Neuron (in vitro differentiated cells): Measurements from ENCODE around the gene C1GALT1C1L.
"Not testable (repeated sequence)": the region's sequence is repeated elsewhere in the genome, so short reads cannot be mapped to it uniquely, and the experiment has no call there.

Experiments
- H2AFZ ChIP-seq: one replicate; pipeline ENCODE4 v1.6.1; 2013; ENCODE audit warnings: low read depth, mild to moderate bottlenecking, inconsistent platforms, low read length, moderate library complexity
- H3K27me3 ChIP-seq: one replicate; pipeline ENCODE4 v1.6.1; 2013; ENCODE audit warnings: low read length; ENCODE audit not compliant: insufficient read depth
- H3K36me3 ChIP-seq: one replicate; pipeline ENCODE4 v1.6.1; 2013; ENCODE audit warnings: low read length; ENCODE audit not compliant: insufficient read depth
- H3K4me1 ChIP-seq: one replicate; pipeline ENCODE4 v1.6.1; 2013; ENCODE audit warnings: low read length; ENCODE audit not compliant: insufficient read depth
- H3K4me3 ChIP-seq: 2 replicates; pipeline ENCODE4 v1.5.1; 2013; ENCODE audit warnings: mild to moderate bottlenecking, low read length, moderate library complexity
- H3K9me3 ChIP-seq: one replicate; pipeline ENCODE4 v1.6.1; 2013; ENCODE audit warnings: low read length

Gene C1GALT1C1L

DNA sequence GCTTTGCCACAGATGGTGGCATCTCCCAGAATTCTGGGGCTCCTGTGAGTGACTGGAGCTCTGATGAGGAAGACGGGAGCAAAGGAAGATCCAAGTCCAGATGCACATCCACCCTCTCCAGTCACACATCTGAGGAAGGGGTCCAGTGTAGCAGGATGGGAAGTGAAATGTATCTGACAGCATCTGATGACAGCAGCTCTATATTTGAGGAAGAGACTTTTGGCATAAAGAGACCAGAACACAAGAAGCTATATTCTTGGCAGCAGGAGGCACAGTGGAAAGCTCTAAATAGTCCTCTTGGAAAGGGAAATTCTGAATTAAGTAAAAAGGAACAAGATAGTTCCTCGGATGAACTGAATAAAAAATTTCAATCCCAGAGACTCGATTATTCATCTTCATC, 23.5 kb upstream of the C1GALT1C1L start:
- no peaks in the 10 kb centered on the region for H3K27me3 ChIP-seq

DNA sequence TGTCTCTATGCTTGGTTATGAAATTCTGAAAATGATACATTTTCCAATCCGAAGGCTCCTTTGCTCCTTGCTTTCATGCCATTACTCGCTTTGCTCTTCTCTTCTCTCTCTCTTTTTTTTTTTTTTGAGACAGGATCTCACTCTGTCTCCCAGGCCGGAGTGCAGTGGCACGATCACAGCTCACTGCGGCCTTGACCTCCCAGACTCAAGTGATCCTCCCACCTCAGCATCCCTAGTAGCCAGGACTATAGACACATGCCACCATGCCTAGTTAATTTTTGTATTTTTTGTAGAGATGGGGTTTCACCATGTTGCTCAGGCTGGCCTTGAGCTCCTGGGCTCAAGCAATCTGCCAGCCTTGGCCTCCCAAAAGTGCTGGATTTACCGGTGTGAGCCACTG, 21.9 kb upstream of the C1GALT1C1L start:
- H3K9me3 ChIP-seq, H3K27me3 ChIP-seq, H2AFZ ChIP-seq, H3K4me3 ChIP-seq, H3K36me3 ChIP-seq, H3K4me1 ChIP-seq: not testable (repeated sequence)

More for the DNA sequence above, 23.5 kb upstream of the C1GALT1C1L start:
- no peak overlapping the region for H3K4me3 ChIP-seq
- H3K9me3 ChIP-seq: no peaks in the 10 kb centered on the region
- no peak overlapping the region for H2AFZ ChIP-seq
- no peaks in the 10 kb centered on the region for H3K4me1 ChIP-seq
- H3K36me3 ChIP-seq: no peaks in the 10 kb centered on the region

DNA sequence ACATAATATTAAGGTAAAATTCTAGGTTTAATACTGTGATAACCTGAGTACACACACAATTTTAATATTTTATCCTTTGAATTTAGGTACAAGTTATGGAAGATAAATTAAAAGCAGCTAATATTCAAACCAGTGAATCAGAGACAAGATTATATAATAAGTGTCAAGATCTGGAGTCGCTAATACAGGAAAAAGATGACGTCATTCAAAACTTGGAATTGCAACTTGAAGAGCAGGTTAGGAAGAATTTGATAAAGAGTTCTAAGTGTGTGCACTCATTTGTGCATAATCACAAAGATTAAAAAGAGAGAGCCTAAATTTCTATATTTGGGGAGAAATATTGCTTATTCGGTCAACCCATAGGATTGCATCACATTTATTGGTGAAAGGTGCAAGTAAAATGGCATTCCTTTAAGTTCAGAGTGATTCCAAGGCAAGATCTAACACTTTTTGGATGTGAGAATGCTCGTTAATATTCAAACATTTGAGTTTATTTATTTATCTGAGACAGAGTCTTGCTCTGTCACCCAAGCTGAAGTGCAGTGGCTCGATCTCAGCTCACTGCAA, 16.3 kb upstream of the C1GALT1C1L start:
- Histone ChIP-seq H3K36me3 (no peaks in the 10 kb centered on the region), H3K4me3 (no peak overlapping the region), H3K4me1 (no peaks in the 10 kb centered on the region), H3K9me3 (no peaks in the 10 kb centered on the region), H3K27me3 (no peaks in the 10 kb centered on the region), H2AFZ (no peak overlapping the region)

DNA sequence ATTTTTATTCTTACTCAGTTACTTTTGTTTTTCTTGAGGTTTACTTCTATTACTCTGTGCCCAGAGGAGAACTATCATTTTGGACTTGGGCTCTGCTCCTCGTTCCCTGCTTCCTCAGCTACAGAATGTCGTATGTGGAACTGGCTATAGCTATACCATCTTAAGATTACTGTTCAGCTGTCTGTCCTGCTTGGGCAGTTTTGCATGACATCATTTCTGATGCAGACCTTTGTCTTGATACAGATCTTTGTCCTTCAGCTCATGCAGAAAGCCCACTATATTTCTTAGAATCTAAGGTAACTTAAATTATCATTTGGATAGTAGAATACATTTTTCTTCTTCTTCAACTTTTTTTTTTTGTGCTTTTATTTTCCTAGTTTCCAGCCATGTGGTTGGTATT, 13.8 kb upstream of the C1GALT1C1L start:
- Histone ChIP-seq H2AFZ (no peak overlapping the region), H3K36me3 (no peaks in the 10 kb centered on the region), H3K4me1 (no peaks in the 10 kb centered on the region), H3K9me3 (no peaks in the 10 kb centered on the region), H3K27me3 (no peaks in the 10 kb centered on the region), H3K4me3 (no peak overlapping the region)

GRCh38 chr2:43685357-43685756, 9.1 kb upstream of the C1GALT1C1L start:
- no peaks in the 10 kb centered on the region for H3K27me3 ChIP-seq
- H2AFZ ChIP-seq: no peak overlapping the region
- H3K9me3 ChIP-seq: no peaks in the 10 kb centered on the region
- H3K4me1 ChIP-seq: no peaks in the 10 kb centered on the region
- no peak overlapping the region for H3K4me3 ChIP-seq
- no peaks in the 10 kb centered on the region for H3K36me3 ChIP-seq

- not testable (repeated sequence) for H3K9me3 ChIP-seq, H3K27me3 ChIP-seq, H3K4me1 ChIP-seq, H3K36me3 ChIP-seq, H2AFZ ChIP-seq, H3K4me3 ChIP-seq
These were observed 1.6 kb upstream of the C1GALT1C1L start for GRCh38 chr2:43677783-43678182.

DNA sequence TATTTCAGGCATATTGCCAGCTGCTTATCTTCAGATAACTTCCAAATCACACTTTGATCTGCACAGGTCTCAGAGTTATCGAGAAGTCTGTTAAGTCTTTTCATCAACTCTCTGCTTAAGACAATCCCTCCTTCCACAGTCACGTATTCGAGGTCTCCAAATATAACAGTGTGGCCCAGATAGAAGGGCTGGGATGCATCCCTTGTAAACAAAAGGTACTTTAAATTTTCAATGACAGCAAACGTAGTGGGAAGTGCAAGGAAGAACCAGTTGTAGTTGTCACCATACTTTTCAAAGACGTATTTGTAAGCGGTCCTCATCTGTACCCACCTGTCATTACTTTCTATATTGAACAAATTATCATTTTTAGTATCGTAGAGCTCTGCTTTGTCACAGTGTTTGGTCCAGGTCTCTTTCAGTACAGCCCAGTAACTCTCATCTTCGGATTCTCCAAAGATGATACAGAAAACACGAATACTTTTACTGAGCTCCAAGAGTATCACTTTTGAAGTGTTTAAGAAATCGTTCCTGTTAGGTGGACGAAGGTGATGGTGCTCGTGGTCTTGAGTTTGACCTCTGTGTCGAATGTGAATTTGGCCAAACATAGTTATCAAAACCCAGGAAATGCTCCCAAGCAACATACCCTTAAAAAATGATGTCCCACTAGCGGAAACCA, 445 bp downstream of the C1GALT1C1L start:
- Histone ChIP-seq H3K4me3 (no peak overlapping the region), H3K36me3 (no peaks in the 10 kb centered on the region), H3K27me3 (no peaks in the 10 kb centered on the region), H2AFZ (no peak overlapping the region), H3K4me1 (no peaks in the 10 kb centered on the region), H3K9me3 (no peaks in the 10 kb centered on the region)

GRCh38 chr2:43657241-43657640, 19.0 kb downstream of the C1GALT1C1L start:
- H3K27me3 ChIP-seq: no peaks in the 10 kb centered on the region
- no peaks in the 10 kb centered on the region for H3K36me3 ChIP-seq
- no peaks in the 10 kb centered on the region for H3K9me3 ChIP-seq
- no peak overlapping the region for H2AFZ ChIP-seq
- H3K4me1 ChIP-seq: no peaks in the 10 kb centered on the region
- no peak overlapping the region for H3K4me3 ChIP-seq

DNA sequence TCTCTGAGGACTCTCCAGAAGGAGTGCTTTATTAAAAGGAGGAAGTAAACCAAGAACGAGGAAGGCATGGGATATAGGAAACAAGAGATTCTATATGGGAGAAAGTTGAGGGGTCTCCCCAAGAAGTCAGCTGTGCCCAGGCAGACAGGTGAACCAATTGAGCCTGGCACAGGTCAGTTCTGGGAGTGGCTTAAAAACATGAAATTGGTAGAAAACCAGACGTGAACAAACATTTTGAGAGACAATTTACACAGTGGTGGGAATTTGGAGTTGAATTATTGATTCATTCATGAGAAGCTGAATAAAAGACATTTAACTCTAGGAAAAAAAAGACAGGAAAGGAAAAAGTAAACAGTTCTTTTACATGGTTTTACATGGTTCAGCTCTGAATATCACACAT, 22.7 kb downstream of the C1GALT1C1L start:
- no peaks in the 10 kb centered on the region for H3K4me1 ChIP-seq
- no peaks in the 10 kb centered on the region for H3K9me3 ChIP-seq
- H2AFZ ChIP-seq: no peak overlapping the region
- H3K36me3 ChIP-seq: no peaks in the 10 kb centered on the region
- no peak overlapping the region for H3K4me3 ChIP-seq
- no peaks in the 10 kb centered on the region for H3K27me3 ChIP-seq

DNA sequence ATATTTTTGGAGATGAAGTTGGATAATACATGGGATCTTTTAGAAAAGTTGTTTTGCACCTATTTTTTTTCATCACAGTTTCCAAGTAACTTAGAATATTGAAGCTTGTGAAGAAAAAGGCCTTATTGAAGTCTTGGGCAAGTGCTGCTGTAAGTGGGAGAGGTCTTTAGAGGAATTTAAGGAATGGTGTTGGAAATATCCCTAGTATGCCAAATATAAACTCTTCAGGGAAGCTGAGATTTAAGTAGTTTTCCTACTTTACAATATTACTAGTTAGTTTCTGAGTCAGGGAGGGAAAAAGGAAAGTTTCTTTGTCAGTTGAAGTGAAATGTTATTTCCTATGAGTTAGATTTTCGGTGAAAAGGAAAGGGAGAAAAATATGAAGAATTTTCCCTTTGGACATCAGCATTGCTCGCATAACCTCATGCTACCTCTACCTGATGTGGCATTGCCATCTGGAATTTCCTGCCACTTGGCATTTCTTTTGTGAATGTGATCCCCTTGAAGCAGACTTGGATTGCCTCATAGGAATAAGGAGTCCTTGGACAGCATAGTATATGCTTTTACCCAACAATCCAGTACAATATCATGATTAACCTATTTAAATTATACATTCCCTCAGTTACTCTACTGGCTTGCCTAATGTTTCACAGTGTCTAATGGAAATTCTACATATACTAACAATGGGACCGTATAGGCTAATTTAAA, 27.1 kb downstream of the C1GALT1C1L start:
- Histone ChIP-seq H3K9me3 (no peaks in the 10 kb centered on the region), H3K36me3 (no peaks in the 10 kb centered on the region), H3K4me1 (no peaks in the 10 kb centered on the region), H3K27me3 (no peaks in the 10 kb centered on the region), H3K4me3 (no peak overlapping the region), H2AFZ (no peak overlapping the region)

GRCh38 chr2:43643680-43644079, 32.5 kb downstream of the C1GALT1C1L start:
- Histone ChIP-seq H3K27me3 (no peaks in the 10 kb centered on the region), H3K4me3 (no peak overlapping the region), H3K9me3 (peaks cover 2% of the 10 kb centered on the region), H3K4me1 (no peaks in the 10 kb centered on the region), H3K36me3 (no peaks in the 10 kb centered on the region), H2AFZ (no peak overlapping the region)

GRCh38 chr2:43642363-43642762, 33.9 kb downstream of the C1GALT1C1L start:
- Histone ChIP-seq H3K4me1 (no peaks in the 10 kb centered on the region), H3K27me3 (peaks cover 10% of the 10 kb centered on the region), H2AFZ (no peak overlapping the region), H3K4me3 (no peak overlapping the region), H3K9me3 (peaks cover 7% of the 10 kb centered on the region), H3K36me3 (no peaks in the 10 kb centered on the region)

- no peaks in the 10 kb centered on the region for H3K4me1 ChIP-seq
- H3K27me3 ChIP-seq: peaks cover 26% of the 10 kb centered on the region
- H2AFZ ChIP-seq: peak within 1 kb of the TSS; percentile 86
- peak within 1 kb of the TSS; percentile 48 for H3K4me3 ChIP-seq
- peaks cover 7% of the 10 kb centered on the region for H3K9me3 ChIP-seq
- no peaks in the 10 kb centered on the region for H3K36me3 ChIP-seq
These were observed 39.0 kb downstream of the C1GALT1C1L start, which contains the start of gene PLEKHH2 for GRCh38 chr2:43637030-43637803. PLEKHH2 (plus strand) TSS chr2:43637260; CDS start chr2:43644674, 7,414 bp downstream.
